ENCODE data around the gene AFF4. TPM values are rescaled to one million over a fixed set of nuclear protein-coding genes. Genes with fewer than 3 reads are reported as not detected.
A peak's percentile ranks its signal among the peaks of the same experiment; 100 is the strongest.

Gene AFF4
- total and polyA plus RNA-seq, 9 of the 15 experiments (the other 6 are each of a cell fraction or from before 2014, with no cell fraction given): 1.7 to 25.8 (median 17.9) TPM

GRCh38 chr5:132883261-132883834 is 80.1 kb downstream of the AFF4 start (continued):
- TF ChIP-seq NBN (IDR thresholded peaks at IDR 0.05; ENCODE audit: low read depth) (peak; percentile 47; the same call in 1 of the 2 replicates), ZNF644 (tag; IDR thresholded peaks at IDR 0.05; ENCODE audit: low read depth) (no peak), LCOR (CRISPR knock-in tag; IDR thresholded peaks at IDR 0.05) (no peak; the same call in 1 of the 2 replicates), THRAP3 (IDR thresholded peaks at IDR 0.05; ENCODE audit: borderline replicate concordance) (no peak), MBD2 (IDR thresholded peaks at IDR 0.05; ENCODE audit: borderline replicate concordance, low read depth) (no peak), REST (IDR thresholded peaks at IDR 0.05; ENCODE audit: borderline replicate concordance) (peak; percentile 68; the same call in 1 of the 2 replicates), REST (CRISPR knock-in tag; IDR thresholded peaks at IDR 0.05; ENCODE audit: low read depth) (no peak), TCF3 (CRISPR knock-in tag; IDR thresholded peaks at IDR 0.05) (no peak), SMC3 (conservative IDR thresholded peaks at IDR 0.05; ENCODE audit: insufficient read depth, low read depth, low read length) (peak; percentile 87), KDM4B (IDR thresholded peaks at IDR 0.05; ENCODE audit: borderline replicate concordance in 2 of 2, low read depth in 1 of 2) (no peak), RAD21 (CRISPR knock-in tag; conservative IDR thresholded peaks at IDR 0.05 in 1 of 2, IDR thresholded peaks at IDR 0.05 in 1 of 2) (peak; percentile 83 to 88), FOXA3 (CRISPR knock-in tag; conservative IDR thresholded peaks at IDR 0.05 in 1 of 2, IDR thresholded peaks at IDR 0.05 in 1 of 2) (no peak), KLF13 (tag; IDR thresholded peaks at IDR 0.05; ENCODE audit: borderline replicate concordance, low read depth) (no peak), CTBP1 (IDR thresholded peaks at IDR 0.05; ENCODE audit: borderline replicate concordance) (peak; percentile 47; the same call in 1 of the 2 replicates), CTCFL (IDR thresholded peaks at IDR 0.05; ENCODE audit: borderline replicate concordance, insufficient read depth, low read depth, low read length, poor library complexity, severe bottlenecking) (peak; percentile 34)

All from K562 (cell line).